HepG2 (cell line): ENCODE results near the gene CFAP100.

Experiments
- CHD2 ChIP-seq: IDR thresholded peaks from 2 replicates; pipeline ENCODE4 v1.6.1; 2011; ENCODE audit warnings: low read depth, low read length, improper control_type of control experiment
- NR2F2 ChIP-seq: IDR thresholded peaks from 2 replicates; pipeline ENCODE4 v1.6.1; 2012; ENCODE audit warnings: low read depth, inconsistent platforms, borderline replicate concordance
- PRDM10 ChIP-seq: sonication (generic); formaldehyde crosslinking; IDR thresholded peaks from 2 replicates; pipeline ENCODE4 v1.4.0; 2020; ENCODE audit warnings: low read depth, missing genetic modification reagents
- SNAPC4 ChIP-seq: sonication (generic); formaldehyde crosslinking; IDR thresholded peaks from 2 replicates; pipeline ENCODE4 v1.4.0; 2020; ENCODE audit warnings: mild to moderate bottlenecking, missing genetic modification reagents
- SP1 ChIP-seq, 2 experiments: fragments of 450-650 bp in 1 of 2; sonication (generic) in 1 of 2; formaldehyde crosslinking in 1 of 2; IDR thresholded peaks; 2 replicates each; pipeline versions ENCODE4 v1.4.0 to v1.6.1; 2016 to 2020; ENCODE audit warnings: missing genetic modification reagents in 1 of 2
- TCF7L2 ChIP-seq: IDR thresholded peaks from 2 replicates; pipeline ENCODE4 v1.6.1; 2011; ENCODE audit warnings: mild to moderate bottlenecking, low read depth, low read length, moderate library complexity
- ZFP36 ChIP-seq: fragments of 150-350 bp; IDR thresholded peaks from 2 replicates; pipeline ENCODE4 v1.6.1; 2018; ENCODE audit warnings: borderline replicate concordance, low read length, low read depth; ENCODE audit not compliant: partially characterized antibody
- ZKSCAN1 ChIP-seq: fragments of 150-350 bp; IDR thresholded peaks from 2 replicates; pipeline ENCODE4 v1.6.1; 2014; ENCODE audit warnings: low read length
- ZNF136 ChIP-seq: sonication (generic); formaldehyde crosslinking; IDR thresholded peaks from 2 replicates; pipeline ENCODE4 v1.8.1; 2022; ENCODE audit warnings: low read depth, mild to moderate bottlenecking, moderate library complexity, missing genetic modification reagents
- ZNF737 ChIP-seq: sonication (generic); formaldehyde crosslinking; IDR thresholded peaks from 2 replicates; pipeline ENCODE4 v1.5.0; 2020; ENCODE audit warnings: missing genetic modification reagents, mild to moderate bottlenecking, borderline replicate concordance
- TF ChIP-seq, protein P1 (sequence below): sonication (generic); formaldehyde crosslinking; IDR thresholded peaks from 2 replicates; pipeline ENCODE4 v1.4.0; 2020; ENCODE audit warnings: low read depth, mild to moderate bottlenecking, missing genetic modification reagents

DNA sequence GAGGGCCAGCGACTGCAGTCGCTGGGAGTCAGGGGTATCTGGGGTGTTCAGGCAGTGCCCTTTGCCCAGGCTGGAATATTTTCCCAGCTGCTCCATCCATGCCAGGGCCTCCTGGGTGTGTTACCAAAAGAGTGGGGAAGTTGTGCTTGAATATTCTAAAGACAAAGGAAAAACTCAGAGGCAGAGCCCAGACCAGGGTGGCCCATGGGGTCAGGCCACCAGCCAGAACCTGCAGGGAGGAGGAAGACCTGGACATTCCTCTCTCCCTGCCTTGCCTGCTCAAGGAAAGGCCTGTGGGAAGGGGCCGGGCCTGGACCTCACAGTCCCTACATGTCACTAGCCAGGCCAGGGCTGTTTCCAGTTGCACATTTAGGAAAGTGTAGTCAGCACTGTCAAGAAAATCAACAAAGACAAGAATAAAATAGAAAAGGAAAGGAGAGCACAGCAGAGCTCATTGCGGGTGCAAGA is 21.5 kb upstream of the CFAP100 start:
- no peak for TF ChIP-seq TCF7L2
- TF ChIP-seq CHD2, result no peak
- no peak for TF ChIP-seq ZNF737 (CRISPR knock-in tag)
- TF ChIP-seq SNAPC4, result no peak
- TF ChIP-seq NR2F2, result no peak
- TF ChIP-seq PRDM10, result no peak
- TF ChIP-seq ZKSCAN1, result no peak
- TF ChIP-seq, protein P1, sequence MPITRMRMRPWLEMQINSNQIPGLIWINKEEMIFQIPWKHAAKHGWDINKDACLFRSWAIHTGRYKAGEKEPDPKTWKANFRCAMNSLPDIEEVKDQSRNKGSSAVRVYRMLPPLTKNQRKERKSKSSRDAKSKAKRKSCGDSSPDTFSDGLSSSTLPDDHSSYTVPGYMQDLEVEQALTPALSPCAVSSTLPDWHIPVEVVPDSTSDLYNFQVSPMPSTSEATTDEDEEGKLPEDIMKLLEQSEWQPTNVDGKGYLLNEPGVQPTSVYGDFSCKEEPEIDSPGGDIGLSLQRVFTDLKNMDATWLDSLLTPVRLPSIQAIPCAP (CRISPR knock-in tag), result no peak
- TF ChIP-seq ZFP36, result no peak
- no peak for TF ChIP-seq SP1 (IDR thresholded peaks at IDR 0.05)
- no peak for TF ChIP-seq SP1 (CRISPR knock-in tag; IDR thresholded peaks at IDR 0.05)
- no peak for TF ChIP-seq ZNF136
